ENCODE data around the gene E4F1.

- TF ChIP-seq POLR2A (IDR thresholded peaks at IDR 0.05; ENCODE audit: low read depth, low read length): no peak; the same call in 1 of the 2 replicates
- no peak for TF ChIP-seq POLR2AphosphoS5 (IDR thresholded peaks at IDR 0.05; ENCODE audit: low read depth, low read length)
These were observed 29.4 kb downstream of the E4F1 start for GRCh38 chr16:2252806-2253148.

Data from GM12892 (cell line).